WTC11 (cell line): ENCODE results near the gene DRD2. TPM values are rescaled to one million over a fixed set of nuclear protein-coding genes. Genes with fewer than 3 reads are reported as not detected.
A peak's percentile ranks its signal among the peaks of the same experiment; 100 is the strongest.

ENCODE experiments used
- ATAC-seq: fragments of 200-7000 bp; cut with Tn5 transposase; 2 replicates; pipeline ENCODE4 v1.10.0; 2021; ENCODE audit warnings: mild to moderate bottlenecking, moderate library complexity
- CTCF ChIA-PET: fragments of 300-600 bp; sonication (Branson Sonifier 250); formaldehyde crosslinking; loops from one replicate; lab custom pipeline; 2021; ENCODE audit warnings: antibody characterized with exemption; lab: Charles Lee
- POLR2A ChIA-PET: fragments of 350-600 bp; sonication (Branson Sonifier 250); formaldehyde crosslinking; loops from one replicate; lab custom pipeline; 2021; ENCODE audit warnings: antibody characterized with exemption; lab: Charles Lee
- DNase-seq: peaks from one replicate; pipeline ENCODE4 v3.0.0; 2021; ENCODE audit warnings: low spot score
- H3K27ac Mint-ChIP-seq: 2 replicates; pipeline ENCODE4 v1.8.0; 2021; ENCODE audit warnings: mixed read lengths
- H3K27me3 Mint-ChIP-seq: 2 replicates; pipeline ENCODE4 v1.8.0; 2021; ENCODE audit warnings: low read depth, mild to moderate bottlenecking, moderate library complexity, mixed read lengths
- H3K36me3 Mint-ChIP-seq: 2 replicates; pipeline ENCODE4 v1.8.0; 2021; ENCODE audit warnings: mixed read lengths
- H3K4me1 Mint-ChIP-seq: 2 replicates; pipeline ENCODE4 v1.8.0; 2022; ENCODE audit warnings: mixed read lengths
- H3K4me3 Mint-ChIP-seq: 2 replicates; pipeline ENCODE4 v1.8.0; 2021; ENCODE audit warnings: mild to moderate bottlenecking, moderate library complexity, mixed read lengths
- H3K9me3 Mint-ChIP-seq: 2 replicates; pipeline ENCODE4 v1.8.0; 2021; ENCODE audit warnings: mixed read lengths
- AFF4 ChIP-seq: sonication (generic); formaldehyde crosslinking; IDR thresholded peaks from 2 replicates; pipeline ENCODE4 v1.8.1; 2023; ENCODE audit warnings: mild to moderate bottlenecking, missing genetic modification reagents, borderline replicate concordance
- CREM ChIP-seq: sonication (generic); formaldehyde crosslinking; IDR thresholded peaks from 2 replicates; pipeline ENCODE4 v1.8.1; 2022; ENCODE audit warnings: mild to moderate bottlenecking, missing genetic modification reagents, moderate library complexity
- E2F4 ChIP-seq: sonication (generic); formaldehyde crosslinking; IDR thresholded peaks from 2 replicates; pipeline ENCODE4 v1.8.1; 2022; ENCODE audit warnings: low read depth, mild to moderate bottlenecking, moderate library complexity, missing genetic modification reagents, borderline replicate concordance
- ESRRA ChIP-seq: sonication (generic); formaldehyde crosslinking; IDR thresholded peaks from 2 replicates; pipeline ENCODE4 v1.8.1; 2022; ENCODE audit warnings: mild to moderate bottlenecking, missing genetic modification reagents, borderline replicate concordance
- FOXP4 ChIP-seq: sonication (generic); formaldehyde crosslinking; IDR thresholded peaks from 2 replicates; pipeline ENCODE4 v1.8.0; 2022; ENCODE audit warnings: mild to moderate bottlenecking, missing genetic modification reagents
- GTF2I ChIP-seq: fragments of 250-450 bp; sonication (Bioruptor Pico); conservative IDR thresholded peaks from 2 replicates; pipeline ENCODE4 v1.4.0; 2021; ENCODE audit warnings: mild to moderate bottlenecking
- JAZF1 ChIP-seq: fragments of 250-450 bp; sonication (Bioruptor Pico); IDR thresholded peaks from 2 replicates; pipeline ENCODE4 v1.9.0; 2021; ENCODE audit warnings: moderate library complexity, mild to moderate bottlenecking, inconsistent platforms
- JUN ChIP-seq: sonication (generic); formaldehyde crosslinking; IDR thresholded peaks from 2 replicates; pipeline ENCODE4 v1.8.0; 2023; ENCODE audit warnings: mild to moderate bottlenecking, missing genetic modification reagents
- KAT7 ChIP-seq: sonication (generic); formaldehyde crosslinking; IDR thresholded peaks from 2 replicates; pipeline ENCODE4 v1.8.1; 2023; ENCODE audit warnings: missing genetic modification reagents, mild to moderate bottlenecking, borderline replicate concordance
- MAX ChIP-seq: sonication (generic); formaldehyde crosslinking; IDR thresholded peaks from 2 replicates; pipeline ENCODE4 v1.8.0; 2022; ENCODE audit warnings: mild to moderate bottlenecking, missing genetic modification reagents
- NFATC4 ChIP-seq: fragments of 250-450 bp; sonication (Bioruptor Pico); IDR thresholded peaks from 2 replicates; pipeline ENCODE4 v1.9.0; 2021; ENCODE audit warnings: mild to moderate bottlenecking
- NFE2L1 ChIP-seq: sonication (generic); formaldehyde crosslinking; IDR thresholded peaks from 2 replicates; pipeline ENCODE4 v1.8.1; 2023; ENCODE audit warnings: missing genetic modification reagents
- NR1H2 ChIP-seq: sonication (generic); formaldehyde crosslinking; IDR thresholded peaks from 2 replicates; pipeline ENCODE4 v1.9.0; 2021; ENCODE audit warnings: mild to moderate bottlenecking, moderate library complexity, missing genetic modification reagents
- OVOL2 ChIP-seq: fragments of 250-450 bp; sonication (Bioruptor Pico); IDR thresholded peaks from 2 replicates; pipeline ENCODE4 v1.9.0; 2021; ENCODE audit warnings: mild to moderate bottlenecking, borderline replicate concordance
- RELA ChIP-seq: sonication (generic); formaldehyde crosslinking; IDR thresholded peaks from 2 replicates; pipeline ENCODE4 v1.8.1; 2022; ENCODE audit warnings: missing genetic modification reagents, mild to moderate bottlenecking, borderline replicate concordance
- TCF7 ChIP-seq: sonication (generic); formaldehyde crosslinking; IDR thresholded peaks from 2 replicates; pipeline ENCODE4 v1.8.0; 2022; ENCODE audit warnings: mild to moderate bottlenecking, low read depth, missing genetic modification reagents, moderate library complexity
- TEAD4 ChIP-seq: sonication (generic); formaldehyde crosslinking; IDR thresholded peaks from 2 replicates; pipeline ENCODE4 v1.8.0; 2022; ENCODE audit warnings: mild to moderate bottlenecking, missing genetic modification reagents
- TP53 ChIP-seq: sonication (generic); formaldehyde crosslinking; IDR thresholded peaks from 2 replicates; pipeline ENCODE4 v1.8.1; 2023; ENCODE audit warnings: mild to moderate bottlenecking, missing genetic modification reagents
- ZBTB21 ChIP-seq: sonication (generic); formaldehyde crosslinking; IDR thresholded peaks from 2 replicates; pipeline ENCODE4 v1.8.1; 2023; ENCODE audit warnings: mild to moderate bottlenecking, missing genetic modification reagents, borderline replicate concordance
- ZNF219 ChIP-seq: sonication (generic); formaldehyde crosslinking; IDR thresholded peaks from 2 replicates; pipeline ENCODE4 v1.8.0; 2023; ENCODE audit warnings: missing genetic modification reagents, mild to moderate bottlenecking, borderline replicate concordance
- ZNF263 ChIP-seq: sonication (generic); formaldehyde crosslinking; IDR thresholded peaks from 2 replicates; pipeline ENCODE4 v1.8.1; 2022; ENCODE audit warnings: low read depth, mild to moderate bottlenecking, moderate library complexity, missing genetic modification reagents
- ZNF317 ChIP-seq: sonication (generic); formaldehyde crosslinking; IDR thresholded peaks from 2 replicates; pipeline ENCODE4 v1.8.1; 2023; ENCODE audit warnings: low read depth, mild to moderate bottlenecking, moderate library complexity, missing genetic modification reagents, borderline replicate concordance
- ZNF396 ChIP-seq: fragments of 250-450 bp; sonication (Bioruptor Pico); IDR thresholded peaks from 2 replicates; pipeline ENCODE4 v1.8.0; 2021; ENCODE audit warnings: mild to moderate bottlenecking, moderate library complexity, borderline replicate concordance
- ZNF532 ChIP-seq: fragments of 250-450 bp; sonication (Bioruptor Pico); IDR thresholded peaks from 2 replicates; pipeline ENCODE4 v1.9.0; 2021; ENCODE audit warnings: mild to moderate bottlenecking, borderline replicate concordance
- total RNA-seq: library from RNA; stranded (reverse); gene quantifications from 3 replicates; pipeline ENCODE4 v1.2.3, GENCODE V29; 2021

The DRD2 gene
- total RNA-seq, 1 experiment from 2014 or later = 0.20 TPM

GRCh38 chr11:113410414-113411135, 64.6 kb downstream of the DRD2 start:
- Mint-ChIP-seq H3K27me3 (no peaks in the 10 kb centered on the region), H3K4me1 (no peaks in the 10 kb centered on the region), H3K9me3 (no peaks in the 10 kb centered on the region), H3K4me3 (no peak overlapping the region), H3K36me3 (no peaks in the 10 kb centered on the region), H3K27ac (no peak overlapping the region)
- DNase-seq = no peak
- ATAC-seq = no peak
- TF ChIP-seq CREM (no peak), JAZF1 (CRISPR knock-in tag) (no peak), MAX (CRISPR knock-in tag) (no peak), ZBTB21 (CRISPR knock-in tag) (no peak), TCF7 (CRISPR knock-in tag) (no peak), FOXP4 (CRISPR knock-in tag) (no peak), ESRRA (CRISPR knock-in tag) (no peak), E2F4 (CRISPR knock-in tag) (no peak), KAT7 (CRISPR knock-in tag) (no peak), TP53 (no peak), OVOL2 (CRISPR knock-in tag) (no peak), GTF2I (no peak), TEAD4 (CRISPR knock-in tag) (no peak), RELA (CRISPR knock-in tag) (no peak), ZNF396 (CRISPR knock-in tag) (no peak), AFF4 (no peak), NFATC4 (CRISPR knock-in tag) (no peak), NR1H2 (CRISPR knock-in tag) (no peak)
- CTCF ChIA-PET = no interaction called here
- POLR2A ChIA-PET = no interaction called here

- no peak overlapping the region for H3K4me3 Mint-ChIP-seq
- ChIA-PET CTCF (no interaction called here), POLR2A (no interaction called here)
- no peaks in the 10 kb centered on the region for H3K36me3 Mint-ChIP-seq
- no peak for DNase-seq
- H3K4me1 Mint-ChIP-seq = peaks cover 4% of the 10 kb centered on the region
- no peaks in the 10 kb centered on the region for H3K27me3 Mint-ChIP-seq
- H3K27ac Mint-ChIP-seq = peak overlapping the region; percentile 53; the same call in 1 of the 2 replicates
- no peak for ATAC-seq
- H3K9me3 Mint-ChIP-seq = no peaks in the 10 kb centered on the region
- TF ChIP-seq ZNF263 (CRISPR knock-in tag) (no peak), ZNF317 (CRISPR knock-in tag) (no peak), ZNF532 (CRISPR knock-in tag) (no peak), ZNF219 (CRISPR knock-in tag) (no peak), NFE2L1 (CRISPR knock-in tag) (no peak), NFATC4 (CRISPR knock-in tag) (no peak), JUN (no peak)
Measured at GRCh38 chr11:113409526-113409925, 65.7 kb downstream of the DRD2 start.
